ENCODE data around the gene UBE2G2. TPM values are rescaled to one million over a fixed set of nuclear protein-coding genes. Genes with fewer than 3 reads are reported as not detected.

Gene UBE2G2
- total and polyA plus RNA-seq, 2 experiments from 2014 or later, result 55.2 to 61.6 TPM

DNA sequence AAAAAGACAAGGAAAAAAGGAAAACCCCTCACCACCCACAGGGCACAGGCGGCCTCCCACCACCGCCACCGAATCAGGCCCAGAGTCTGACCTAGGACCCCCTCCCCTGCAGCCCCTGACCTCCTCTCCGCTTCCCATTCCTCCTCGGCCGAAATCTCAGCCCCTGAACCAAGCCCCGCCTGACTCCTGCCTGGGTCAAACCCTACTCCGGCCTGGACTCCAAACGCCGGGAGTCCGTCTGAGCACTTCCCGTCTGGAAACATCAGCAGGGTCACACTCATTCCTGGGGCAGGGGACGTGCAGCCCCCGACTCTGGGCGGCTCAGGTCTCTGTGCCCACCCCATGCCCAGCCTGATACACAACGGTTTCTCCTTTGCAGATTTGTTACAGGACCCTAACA is 42.6 kb upstream of the UBE2G2 start:
- Histone ChIP-seq H4K20me1 (ENCODE audit: insufficient read depth, poor library complexity, severe bottlenecking) (no peaks in the 10 kb centered on the region), H3K27ac (no peak overlapping the region), H3K27me3 (no peaks in the 10 kb centered on the region), H2AFZ (no peak overlapping the region), H3K4me1 (ENCODE audit: insufficient read depth) (peaks cover 15% of the 10 kb centered on the region), H3K4me3 (no peak overlapping the region), H3K4me2 (no peak overlapping the region), H3K9me3 (ENCODE audit: low read depth) (no peaks in the 10 kb centered on the region), H3K9me2 (replicated peaks; ENCODE audit: insufficient read depth) (no peaks in the 10 kb centered on the region), H3K36me3 (replicated peaks; ENCODE audit: insufficient read depth, low read depth) (peaks cover under 1% of the 10 kb centered on the region), H3K79me2 (no peaks in the 10 kb centered on the region)
- TF ChIP-seq, protein P1, sequence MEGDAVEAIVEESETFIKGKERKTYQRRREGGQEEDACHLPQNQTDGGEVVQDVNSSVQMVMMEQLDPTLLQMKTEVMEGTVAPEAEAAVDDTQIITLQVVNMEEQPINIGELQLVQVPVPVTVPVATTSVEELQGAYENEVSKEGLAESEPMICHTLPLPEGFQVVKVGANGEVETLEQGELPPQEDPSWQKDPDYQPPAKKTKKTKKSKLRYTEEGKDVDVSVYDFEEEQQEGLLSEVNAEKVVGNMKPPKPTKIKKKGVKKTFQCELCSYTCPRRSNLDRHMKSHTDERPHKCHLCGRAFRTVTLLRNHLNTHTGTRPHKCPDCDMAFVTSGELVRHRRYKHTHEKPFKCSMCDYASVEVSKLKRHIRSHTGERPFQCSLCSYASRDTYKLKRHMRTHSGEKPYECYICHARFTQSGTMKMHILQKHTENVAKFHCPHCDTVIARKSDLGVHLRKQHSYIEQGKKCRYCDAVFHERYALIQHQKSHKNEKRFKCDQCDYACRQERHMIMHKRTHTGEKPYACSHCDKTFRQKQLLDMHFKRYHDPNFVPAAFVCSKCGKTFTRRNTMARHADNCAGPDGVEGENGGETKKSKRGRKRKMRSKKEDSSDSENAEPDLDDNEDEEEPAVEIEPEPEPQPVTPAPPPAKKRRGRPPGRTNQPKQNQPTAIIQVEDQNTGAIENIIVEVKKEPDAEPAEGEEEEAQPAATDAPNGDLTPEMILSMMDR (IDR thresholded peaks at IDR 0.05; ENCODE audit: poor library complexity), result no peak
- TF ChIP-seq EZH2phosphoT487 (IDR thresholded peaks at IDR 0.05; ENCODE audit: low read depth, severe bottlenecking, unreplicated experiment), result no peak
- 74% methylated on average over 16 of the region's 16 CpGs for WGBS (ENCODE audit: low lambda C conversion rate, missing lambda C conversion rate)
- DNase-seq (ENCODE audit: low spot score), result no peak

DNA sequence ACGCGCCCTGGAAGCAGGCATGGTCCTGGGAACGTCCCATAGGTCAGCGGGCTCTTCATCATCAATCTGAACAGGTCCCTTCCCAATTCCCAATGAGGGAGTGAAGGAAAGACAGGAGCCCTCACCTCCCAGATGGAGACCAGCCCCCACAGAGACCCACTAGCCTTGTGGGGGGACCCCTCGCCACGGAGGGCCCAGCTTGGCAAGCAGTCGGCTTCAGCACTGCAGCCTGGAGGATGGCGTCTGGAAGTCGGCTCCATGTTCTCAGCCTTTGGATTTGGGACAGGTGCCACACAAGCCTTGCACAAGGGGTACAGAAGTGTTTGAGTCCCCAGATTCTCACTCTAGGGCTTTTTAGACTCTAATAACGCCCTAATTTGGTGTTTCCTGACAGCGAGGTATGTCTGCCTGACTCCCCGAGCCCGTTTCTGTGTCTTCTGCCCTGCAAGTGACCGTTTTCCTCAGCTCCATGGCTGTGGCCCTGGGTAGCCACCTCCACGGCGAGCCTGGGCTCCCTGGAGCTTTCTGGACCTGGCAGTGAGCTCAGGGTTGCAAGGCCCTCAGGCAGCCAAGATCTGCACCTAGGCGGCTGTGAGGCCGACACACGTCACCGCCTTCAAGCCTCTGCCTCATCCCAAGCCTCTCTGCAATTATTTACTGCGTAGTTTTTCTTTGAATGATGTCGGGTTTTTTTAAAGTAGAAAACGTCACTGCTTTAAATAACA is 41.3 kb upstream of the UBE2G2 start:
- TF ChIP-seq EZH2phosphoT487 (IDR thresholded peaks at IDR 0.05; ENCODE audit: low read depth, severe bottlenecking, unreplicated experiment) (no peak), EZH2 (IDR thresholded peaks at IDR 0.05; ENCODE audit: borderline replicate concordance) (no peak)
- TF ChIP-seq, protein P1 (IDR thresholded peaks at IDR 0.05; ENCODE audit: poor library complexity), result no peak
- no peaks in the 10 kb centered on the region for H4K20me1 ChIP-seq (ENCODE audit: insufficient read depth, poor library complexity, severe bottlenecking)
- no peak overlapping the region for H3K27ac ChIP-seq
- WGBS (ENCODE audit: low lambda C conversion rate, missing lambda C conversion rate), result 82% methylated on average over 23 of the region's 23 CpGs
- H3K27me3 ChIP-seq, result no peaks in the 10 kb centered on the region
- no peaks in the 10 kb centered on the region for H3K36me3 ChIP-seq (replicated peaks; ENCODE audit: insufficient read depth, low read depth)
- H3K9me3 ChIP-seq (ENCODE audit: low read depth), result no peaks in the 10 kb centered on the region
- H3K79me2 ChIP-seq, result no peaks in the 10 kb centered on the region
- peaks cover 11% of the 10 kb centered on the region for H3K4me1 ChIP-seq (ENCODE audit: insufficient read depth)
- H3K4me2 ChIP-seq, result no peak overlapping the region
- DNase-seq (ENCODE audit: low spot score), result no peak
- no peak overlapping the region for H2AFZ ChIP-seq
- H3K9me2 ChIP-seq (replicated peaks; ENCODE audit: insufficient read depth), result no peaks in the 10 kb centered on the region
- H3K4me3 ChIP-seq, result no peak overlapping the region

DNA sequence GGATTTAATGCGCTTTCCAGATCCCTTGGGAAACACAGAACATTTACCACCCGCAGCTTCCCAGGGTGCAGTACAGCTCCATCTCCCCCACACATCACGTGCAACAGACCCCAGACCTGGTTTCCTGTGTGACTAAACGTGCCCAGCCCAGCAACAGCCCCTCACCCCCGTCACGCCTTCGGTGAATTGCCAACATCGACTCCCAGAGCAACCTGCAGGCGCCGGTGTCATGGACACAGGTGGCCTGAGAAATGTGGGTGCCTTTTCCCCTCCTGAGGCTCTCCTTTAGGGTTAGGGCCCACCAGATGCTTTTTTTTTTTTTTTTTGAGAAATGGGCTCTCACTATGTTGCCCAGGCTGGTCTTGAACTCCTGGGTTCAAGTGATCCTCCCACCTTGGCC is 40.5 kb upstream of the UBE2G2 start:
- H3K9me2 ChIP-seq (replicated peaks; ENCODE audit: insufficient read depth), result no peaks in the 10 kb centered on the region
- H3K4me1 ChIP-seq (ENCODE audit: insufficient read depth), result peaks cover 11% of the 10 kb centered on the region
- H3K36me3 ChIP-seq (replicated peaks; ENCODE audit: insufficient read depth, low read depth), result no peaks in the 10 kb centered on the region
- no peaks in the 10 kb centered on the region for H4K20me1 ChIP-seq (ENCODE audit: insufficient read depth, poor library complexity, severe bottlenecking)
- no peak overlapping the region for H3K4me2 ChIP-seq
- no peak overlapping the region for H2AFZ ChIP-seq
- DNase-seq (ENCODE audit: low spot score), result no peak
- no peak overlapping the region for H3K27ac ChIP-seq
- no peak overlapping the region for H3K4me3 ChIP-seq
- no peaks in the 10 kb centered on the region for H3K27me3 ChIP-seq
- no peaks in the 10 kb centered on the region for H3K79me2 ChIP-seq
- H3K9me3 ChIP-seq (ENCODE audit: low read depth), result no peaks in the 10 kb centered on the region
- TF ChIP-seq, protein P1 (IDR thresholded peaks at IDR 0.05; ENCODE audit: poor library complexity), result no peak
- TF ChIP-seq EZH2 (IDR thresholded peaks at IDR 0.05; ENCODE audit: borderline replicate concordance) (no peak), EZH2phosphoT487 (IDR thresholded peaks at IDR 0.05; ENCODE audit: low read depth, severe bottlenecking, unreplicated experiment) (no peak)
- WGBS (ENCODE audit: low lambda C conversion rate, missing lambda C conversion rate), result 85% methylated on average over 10 of the region's 10 CpGs
